H54 (cell line): ENCODE data around the gene TRMT112.

ENCODE experiments used
- DNase-seq: peaks from one replicate; pipeline ENCODE4 v3.0.0; 2011; ENCODE audit warnings: low spot score, mixed read lengths; ENCODE audit not compliant: insufficient read length
- FAIRE-seq: peaks from 3 replicates; lab custom pipeline; 2011; peaks lifted over from hg19 to GRCh38; lab: Jason Lieb, UNC
- POLR2A ChIP-seq: IDR thresholded peaks from 2 replicates; pipeline ENCODE4 v1.6.1; 2011; ENCODE audit warnings: low read depth, mild to moderate bottlenecking, low read length

Gene TRMT112

DNA sequence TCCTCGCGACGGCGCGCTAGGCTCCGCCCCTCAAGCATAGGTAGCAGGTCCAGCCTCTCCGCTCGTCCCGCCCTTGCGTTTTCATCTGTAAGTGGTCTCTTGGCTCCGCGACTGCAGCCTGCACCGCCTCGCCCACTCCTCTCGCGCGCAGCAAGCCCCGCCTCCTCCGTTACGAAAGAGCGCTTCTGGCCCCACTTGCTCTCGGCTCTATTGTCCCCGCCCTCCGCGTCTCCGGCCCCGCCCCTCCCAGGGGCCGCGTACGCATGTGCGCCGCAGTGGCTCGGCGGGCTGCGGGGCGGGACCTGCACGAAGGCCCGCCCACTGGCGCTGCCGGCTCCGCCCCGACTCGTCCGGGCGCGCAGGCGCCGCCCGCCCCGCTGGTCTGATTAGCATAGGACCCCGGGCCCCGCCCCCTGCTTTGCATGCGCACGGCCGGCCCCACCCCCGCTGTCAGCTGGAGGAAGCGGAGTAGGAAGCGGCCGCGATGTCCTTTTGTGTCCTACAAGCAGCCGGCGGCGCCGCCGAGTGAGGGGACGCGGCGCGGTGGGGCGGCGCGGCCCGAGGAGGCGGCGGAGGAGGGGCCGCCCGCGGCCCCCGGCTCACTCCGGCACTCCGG lies 12.2 kb downstream of the TRMT112 start, which contains the start of gene ESRRA:
Gene ESRRA, plus strand, starts transcription at position 450 of the 616 bp plus-strand sequence. CDS start 1,656 bp downstream, outside the sequence.
- FAIRE-seq (no peak), DNase-seq (peak; percentile 95)

DNA sequence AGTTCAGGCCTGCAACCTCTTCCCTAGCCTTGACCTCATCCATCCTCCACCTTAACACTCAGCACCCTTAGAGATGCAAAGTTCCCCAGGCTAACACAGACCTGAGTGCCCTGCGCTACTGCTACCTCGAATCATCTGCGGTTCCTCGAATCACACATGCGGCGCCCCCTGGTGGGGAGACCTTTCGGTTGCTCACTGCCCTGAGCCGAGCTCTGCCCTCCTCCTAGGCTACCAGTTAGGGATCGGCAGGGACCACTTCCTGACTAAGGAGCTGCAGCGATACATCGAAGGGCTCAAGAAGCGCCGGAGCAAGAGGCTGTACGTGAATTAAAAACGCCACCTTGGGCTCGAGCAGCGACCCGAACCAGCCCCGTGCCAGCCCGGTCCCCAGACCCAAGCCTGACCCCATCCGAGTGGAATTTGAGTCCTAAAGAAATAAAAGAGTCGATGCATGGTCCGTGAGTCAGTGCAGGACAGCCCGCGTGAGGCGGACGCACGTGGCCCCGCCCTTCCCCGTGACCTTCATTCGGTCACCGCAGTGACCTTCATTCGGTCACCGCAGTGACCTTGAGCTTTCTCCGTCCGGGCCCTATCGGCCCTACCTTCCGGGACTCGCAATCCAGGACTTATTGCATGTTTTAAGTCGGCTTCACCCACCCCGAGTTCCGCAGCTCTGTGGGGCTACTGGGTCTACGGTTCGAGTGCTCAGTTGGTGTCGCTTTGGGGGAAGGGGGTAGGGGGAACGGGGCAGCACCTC lies 12.9 kb downstream of the TRMT112 start:
- peak; percentile 95 for DNase-seq
- no peak for TF ChIP-seq POLR2A
- FAIRE-seq: no peak

More for the DNA sequence above, 12.2 kb downstream of the TRMT112 start, which contains the start of gene ESRRA:
- TF ChIP-seq POLR2A: peak; percentile 48; the same call in 1 of the 2 replicates

DNA sequence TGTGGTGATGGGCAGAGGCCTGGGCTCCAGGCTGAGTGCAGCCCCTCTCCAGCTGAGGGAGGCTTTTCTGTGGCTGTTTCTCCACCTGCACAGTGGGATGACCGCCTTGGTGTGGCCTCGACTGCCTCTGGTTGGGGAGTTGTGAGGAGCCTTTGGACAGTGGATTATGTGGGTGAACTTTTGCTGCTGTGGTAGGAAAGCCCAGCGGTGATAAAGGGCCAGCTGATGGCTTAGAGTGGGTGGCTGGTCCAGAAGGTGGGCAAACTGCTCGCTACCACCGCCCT lies 13.4 kb downstream of the TRMT112 start:
- no peak for DNase-seq
- FAIRE-seq: no peak
- no peak for TF ChIP-seq POLR2A

DNA sequence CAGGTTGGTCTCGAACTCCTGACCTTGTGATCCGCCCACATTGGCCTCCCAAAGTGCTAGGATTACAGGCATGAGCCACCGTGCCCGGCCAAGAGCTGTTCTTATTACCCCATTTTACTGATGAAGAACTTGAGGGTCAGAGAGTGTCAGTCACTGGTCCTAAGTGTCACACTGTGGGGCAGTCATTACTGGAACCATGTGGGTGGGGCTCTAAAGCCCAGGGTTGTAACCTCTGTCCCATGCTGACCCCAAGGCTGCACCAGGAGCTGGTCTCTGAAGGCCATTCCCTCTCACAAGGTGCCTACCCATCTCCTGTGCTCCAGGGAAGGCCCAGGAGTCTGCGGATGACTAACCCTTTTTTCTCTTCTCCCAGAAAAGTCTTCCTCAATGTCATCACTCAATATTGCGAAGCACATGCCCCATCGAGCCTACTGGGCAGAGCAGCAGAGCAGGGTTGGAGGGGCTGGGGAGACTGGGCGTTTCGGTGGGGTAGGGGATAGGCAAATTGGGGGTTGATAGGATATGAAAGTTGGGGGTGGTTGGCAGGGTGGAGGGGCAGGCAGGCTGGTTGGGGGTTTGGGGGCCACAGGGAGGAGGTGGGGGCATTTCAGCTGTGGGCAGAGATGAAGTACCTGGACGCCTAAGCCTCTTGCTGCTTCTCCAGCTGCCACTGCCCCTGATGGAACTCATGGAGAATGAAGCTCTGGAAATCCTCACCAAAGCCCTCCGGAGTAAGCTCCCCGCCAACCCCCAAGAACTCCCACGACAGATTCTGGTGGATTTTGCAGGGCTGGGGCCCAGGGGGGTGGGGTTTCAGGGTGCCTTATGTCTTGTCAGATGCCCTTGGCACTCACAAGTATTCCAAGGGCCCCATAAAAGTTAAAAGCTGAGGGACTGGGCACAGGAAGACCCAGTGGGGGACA lies 14.0 kb downstream of the TRMT112 start:
- no peak for TF ChIP-seq POLR2A
- FAIRE-seq: no peak
- DNase-seq: no peak

DNA sequence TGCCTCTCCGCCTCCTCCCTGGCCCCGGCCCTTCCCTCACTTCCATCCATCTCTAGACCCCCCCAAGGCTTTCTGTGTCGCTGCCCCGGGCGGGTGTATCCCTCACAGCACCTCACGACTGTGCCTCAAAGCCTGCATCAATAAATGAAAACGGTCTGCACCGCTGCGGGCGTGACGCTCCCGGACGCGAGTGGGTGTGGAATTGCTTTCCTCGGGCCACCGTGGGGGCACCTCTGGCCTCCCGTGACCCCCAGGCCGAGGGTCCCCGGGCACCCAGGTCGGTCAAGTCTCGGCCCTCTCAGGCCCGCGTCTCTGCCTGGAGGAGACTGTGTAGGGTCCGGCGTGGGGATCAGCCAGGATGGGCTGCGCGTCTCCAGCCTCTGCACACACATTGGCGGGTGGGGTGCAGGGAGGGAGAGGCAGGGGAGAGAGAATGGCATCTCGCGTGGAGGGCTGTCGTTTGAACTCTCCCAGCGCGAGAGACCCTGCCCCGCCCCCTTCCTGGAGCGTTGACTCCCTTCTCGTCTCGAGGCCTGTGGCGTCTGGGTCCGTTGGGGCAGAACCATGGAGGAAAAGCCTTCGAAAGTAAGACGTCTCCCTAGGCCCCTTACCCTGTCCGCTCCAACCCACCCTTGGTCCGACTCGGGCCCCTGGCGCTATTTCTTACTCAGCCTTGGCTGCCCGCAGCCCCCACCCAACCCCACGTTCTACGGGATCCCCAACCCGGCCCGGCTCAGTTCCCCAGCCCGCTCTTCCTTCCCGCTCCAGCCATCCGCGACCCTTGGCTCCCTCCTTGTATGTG lies 17.3 kb downstream of the TRMT112 start, which contains the start of gene CATSPERZ:
Gene CATSPERZ, plus strand, starts transcription at position 512 of the 802 bp plus-strand sequence. Its CDS starts 53 bp downstream, at position 565.
- TF ChIP-seq POLR2A: no peak
- FAIRE-seq (no peak), DNase-seq (no peak)

DNA sequence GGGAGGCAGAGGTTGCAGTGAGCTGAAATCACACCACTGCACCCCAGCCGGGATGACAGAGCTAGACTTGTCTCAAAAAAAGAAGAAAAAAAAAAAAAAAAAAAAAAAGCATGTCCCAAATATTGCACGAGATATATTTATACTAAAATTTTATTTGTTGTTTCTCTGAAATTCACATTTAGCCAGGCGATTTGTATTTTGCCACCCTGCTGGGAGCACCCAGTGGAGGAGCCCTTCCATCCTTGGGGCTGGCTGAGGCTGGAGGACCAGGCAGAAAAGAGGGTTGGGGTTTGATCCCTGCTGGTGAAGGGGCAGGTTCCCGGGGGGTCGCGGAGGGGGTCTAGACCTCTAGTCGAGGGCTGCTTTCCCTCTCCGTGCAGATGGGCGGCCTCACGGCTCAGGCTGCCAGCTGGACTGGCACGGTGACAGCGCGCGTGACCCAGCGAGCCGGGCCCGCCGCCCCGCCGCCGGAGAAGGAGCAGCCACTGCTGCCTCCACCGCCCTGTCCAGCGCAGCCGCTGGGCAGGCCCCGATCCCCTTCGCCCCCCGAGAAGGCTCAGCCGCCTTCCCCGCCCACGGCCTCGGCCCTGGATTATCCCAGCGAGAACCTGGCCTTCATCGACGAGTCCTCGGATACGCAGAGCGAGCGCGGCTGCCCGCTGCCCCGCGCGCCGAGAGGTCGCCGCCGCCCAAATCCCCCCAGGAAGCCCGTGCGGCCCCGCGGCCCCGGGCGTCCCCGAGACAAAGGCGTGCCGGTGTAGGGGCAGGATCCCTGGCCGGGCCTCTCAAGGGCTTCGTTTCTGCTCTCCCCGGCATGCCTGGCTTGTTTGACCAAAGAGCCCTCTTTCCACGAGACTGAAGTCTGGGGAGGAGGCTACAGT lies 18.2 kb downstream of the TRMT112 start:
- DNase-seq: no peak
- no peak for FAIRE-seq
- TF ChIP-seq POLR2A: no peak

DNA sequence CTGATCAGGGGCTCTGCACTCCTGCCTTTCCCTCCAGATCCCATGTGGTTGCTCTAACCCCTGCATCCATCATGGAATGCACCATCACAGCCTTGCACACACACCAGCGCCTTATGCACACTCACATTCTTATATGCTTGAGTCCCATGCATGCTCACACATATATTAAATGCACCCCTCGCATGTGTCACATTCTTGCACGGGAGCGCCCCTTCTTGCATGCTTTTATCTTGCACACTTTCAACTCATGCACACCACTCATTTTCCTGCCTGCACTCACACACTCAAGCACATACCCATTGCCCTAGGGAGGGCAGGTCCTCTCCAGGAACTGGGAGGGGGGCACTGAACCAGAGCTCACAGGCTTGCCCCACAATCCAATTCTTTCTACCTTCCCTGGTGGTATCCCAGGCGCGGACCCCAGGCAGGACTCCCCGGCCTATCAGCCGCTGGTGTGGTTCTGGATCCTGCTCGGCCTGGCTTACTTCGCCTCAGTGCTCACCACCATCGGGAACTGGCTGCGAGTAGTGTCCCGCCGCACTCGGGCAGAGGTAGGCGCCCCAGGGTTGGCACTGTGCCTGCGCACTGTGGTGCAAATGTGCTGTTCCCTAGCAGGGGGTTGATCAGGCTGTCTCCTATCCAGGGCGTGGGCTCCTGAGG lies 19.5 kb downstream of the TRMT112 start:
- no peak for TF ChIP-seq POLR2A
- DNase-seq (no peak), FAIRE-seq (no peak)

DNA sequence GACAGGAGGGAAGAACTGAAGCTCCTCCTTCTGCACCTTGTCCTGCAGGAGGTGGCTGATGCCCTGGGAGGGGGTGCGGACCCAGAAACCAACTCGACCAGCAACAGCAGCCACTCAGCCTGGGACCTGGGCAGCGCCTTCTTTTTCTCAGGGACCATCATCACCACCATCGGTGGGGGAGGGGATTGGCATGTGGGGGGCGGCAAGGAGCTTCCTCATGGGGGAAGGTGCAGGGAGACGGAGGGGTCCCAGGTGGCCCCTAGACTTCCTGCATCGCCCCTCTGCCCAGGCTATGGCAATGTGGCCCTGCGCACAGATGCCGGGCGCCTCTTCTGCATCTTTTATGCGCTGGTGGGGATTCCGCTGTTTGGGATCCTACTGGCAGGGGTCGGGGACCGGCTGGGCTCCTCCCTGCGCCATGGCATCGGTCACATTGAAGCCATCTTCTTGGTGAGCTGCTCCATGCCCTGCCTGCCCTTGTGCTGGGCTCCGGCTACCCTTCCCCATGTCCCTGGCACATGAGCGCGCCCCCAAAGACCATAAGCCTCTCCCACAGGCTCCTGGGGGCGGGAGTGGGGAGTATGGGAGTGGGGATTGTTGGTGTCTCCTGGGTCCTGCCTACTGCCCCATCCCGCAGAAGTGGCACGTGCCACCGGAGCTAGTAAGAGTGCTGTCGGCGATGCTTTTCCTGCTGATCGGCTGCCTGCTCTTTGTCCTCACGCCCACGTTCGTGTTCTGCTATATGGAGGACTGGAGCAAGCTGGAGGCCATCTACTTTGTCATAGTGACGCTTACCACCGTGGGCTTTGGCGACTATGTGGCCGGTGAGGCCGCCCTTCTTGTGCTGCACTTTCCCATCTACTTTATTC lies 20.3 kb downstream of the TRMT112 start:
- TF ChIP-seq POLR2A: no peak
- FAIRE-seq: no peak
- no peak for DNase-seq

DNA sequence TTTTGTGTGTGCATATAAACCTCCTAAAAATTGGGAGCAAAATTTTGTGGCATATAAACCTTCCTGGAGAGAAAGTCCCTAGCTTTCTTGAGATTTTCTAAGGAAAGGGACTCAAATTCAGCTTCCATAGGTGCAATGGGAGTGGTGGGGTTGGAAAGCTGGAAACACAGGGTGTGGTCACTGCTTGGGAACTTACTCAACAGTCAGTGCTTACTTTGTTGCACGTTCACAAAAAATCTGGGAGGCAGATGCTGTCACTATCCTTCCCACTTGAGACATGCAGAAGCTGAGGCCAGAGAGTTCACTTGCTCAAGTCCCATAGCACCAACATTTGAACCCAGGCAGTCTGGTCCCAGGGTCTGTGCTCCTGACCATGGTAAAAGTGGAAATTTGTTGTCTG lies 21.1 kb downstream of the TRMT112 start:
- DNase-seq (no peak), FAIRE-seq (no peak)
- TF ChIP-seq POLR2A: no peak

DNA sequence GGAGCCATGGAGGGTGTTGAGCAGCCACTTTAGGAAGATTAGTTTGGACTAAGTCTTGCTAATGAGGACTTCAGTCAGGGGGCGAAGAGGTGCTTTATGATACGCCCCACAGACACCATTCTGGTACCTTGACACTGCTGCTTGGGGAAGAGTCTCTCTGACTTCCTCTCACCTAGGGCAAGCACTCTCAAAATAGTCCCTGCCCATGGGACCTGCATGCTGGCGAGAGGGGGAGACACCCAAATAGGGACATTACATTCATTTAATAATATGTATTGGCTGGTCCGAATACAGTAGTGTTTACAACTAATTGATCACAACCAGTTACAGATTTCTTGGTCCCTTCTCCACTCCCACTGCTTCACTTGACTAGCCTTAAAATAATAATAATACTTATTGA lies 21.6 kb downstream of the TRMT112 start:
- no peak for TF ChIP-seq POLR2A
- FAIRE-seq (no peak), DNase-seq (no peak)

DNA sequence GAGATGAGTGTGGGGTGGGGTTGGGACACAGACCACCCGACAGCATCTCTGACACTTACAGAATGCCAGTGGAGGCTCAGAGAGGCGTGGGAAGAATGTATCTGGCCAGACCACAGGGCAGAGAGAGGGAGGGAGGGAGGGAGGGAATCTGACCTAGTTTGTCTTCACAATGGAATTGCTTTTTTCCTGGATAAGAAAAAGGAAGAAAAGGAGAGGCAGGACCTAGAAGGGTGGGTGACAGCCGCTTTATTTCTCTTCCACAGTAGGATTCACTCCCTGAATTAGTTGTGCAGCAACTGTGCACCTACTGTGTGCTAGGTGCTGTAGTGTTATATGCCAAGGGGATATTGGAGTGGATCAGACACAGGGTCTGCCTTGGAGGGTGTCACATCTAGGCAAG lies 22.6 kb downstream of the TRMT112 start:
- TF ChIP-seq POLR2A: no peak
- DNase-seq (no peak), FAIRE-seq (no peak)
